SKM-1 treated with dmso at 0.1 percent for 144 hours (cell line): ENCODE results near the gene GBE1.
"Not testable (repeated sequence)": the region's sequence is repeated elsewhere in the genome, so short reads cannot be mapped to it uniquely, and the experiment has no call there.

Source experiments
- DNase-seq: peaks from one replicate; lab custom pipeline; 2025; ENCODE audit not compliant: unreplicated experiment; lab: John Stamatoyannopoulos, UW

GBE1 gene

GRCh38 chr3:81753416-81754027 is 7.9 kb downstream of the GBE1 start:
- no peak for DNase-seq

DNA sequence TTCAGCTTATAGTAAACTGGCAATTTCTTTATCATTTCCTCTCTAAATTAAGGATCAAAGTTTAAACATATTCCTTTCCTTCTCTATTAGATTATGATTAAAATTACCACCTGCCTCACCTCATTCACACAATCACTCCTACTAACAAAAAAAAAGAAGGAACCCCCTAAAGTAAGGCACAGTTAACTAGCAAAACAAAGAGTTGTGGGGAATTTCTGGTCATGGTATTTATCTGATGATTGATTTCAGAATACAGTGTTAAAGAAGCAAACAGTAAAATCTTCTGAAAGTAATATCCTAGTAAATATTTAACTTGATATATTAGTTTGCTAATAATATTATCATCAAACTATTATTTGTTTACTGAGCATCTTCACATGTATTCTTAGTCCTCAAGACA is 8.8 kb downstream of the GBE1 start:
- no peak for DNase-seq

GRCh38 chr3:81749265-81749664 is 12.2 kb downstream of the GBE1 start:
- DNase-seq, result no peak

GRCh38 chr3:81747280-81747679 is 14.2 kb downstream of the GBE1 start:
- not testable (repeated sequence) for DNase-seq

GRCh38 chr3:81744366-81744765 is 17.1 kb downstream of the GBE1 start:
- DNase-seq, result no peak

DNA sequence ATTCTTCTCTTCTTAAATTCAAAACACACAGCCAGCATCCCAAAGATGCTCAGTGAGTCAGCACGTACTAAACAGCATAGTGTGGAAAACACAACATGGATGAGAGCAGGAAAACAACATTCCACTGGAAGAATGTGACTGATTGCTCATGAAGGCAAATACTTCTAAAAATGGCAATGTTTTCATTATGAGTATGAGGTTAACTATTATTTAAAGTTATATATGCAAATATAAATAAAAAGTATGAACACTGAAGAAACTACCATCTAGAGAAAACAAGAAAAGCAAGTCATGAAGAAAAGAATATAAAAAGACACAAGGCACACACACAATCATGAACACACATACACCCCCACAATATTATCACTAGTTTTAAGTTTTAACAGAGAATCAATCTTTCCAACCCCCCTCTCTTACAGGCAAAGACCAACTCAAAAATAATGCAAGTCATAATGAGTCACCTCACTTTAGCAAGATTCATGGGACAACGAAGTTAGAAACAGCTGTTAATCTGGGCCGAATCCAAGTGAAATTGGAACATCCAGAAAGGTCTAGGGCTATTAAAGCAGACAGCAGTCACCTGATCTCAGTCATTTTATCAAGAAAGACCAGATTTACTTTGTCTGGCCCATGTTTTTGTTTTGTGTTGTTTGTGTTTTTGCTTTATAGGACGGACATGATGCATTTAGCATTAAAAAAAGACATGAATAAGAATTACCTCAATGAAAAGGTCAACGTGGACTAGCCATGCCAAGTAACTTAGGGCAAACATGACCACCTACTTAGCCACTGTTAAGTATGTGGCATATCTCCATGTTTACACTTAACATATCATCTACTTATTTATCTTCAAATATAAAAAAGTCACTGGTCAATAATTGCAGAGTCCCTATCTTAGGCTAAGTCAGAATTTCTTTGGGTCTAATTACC is 18.1 kb downstream of the GBE1 start:
- no peak for DNase-seq

DNA sequence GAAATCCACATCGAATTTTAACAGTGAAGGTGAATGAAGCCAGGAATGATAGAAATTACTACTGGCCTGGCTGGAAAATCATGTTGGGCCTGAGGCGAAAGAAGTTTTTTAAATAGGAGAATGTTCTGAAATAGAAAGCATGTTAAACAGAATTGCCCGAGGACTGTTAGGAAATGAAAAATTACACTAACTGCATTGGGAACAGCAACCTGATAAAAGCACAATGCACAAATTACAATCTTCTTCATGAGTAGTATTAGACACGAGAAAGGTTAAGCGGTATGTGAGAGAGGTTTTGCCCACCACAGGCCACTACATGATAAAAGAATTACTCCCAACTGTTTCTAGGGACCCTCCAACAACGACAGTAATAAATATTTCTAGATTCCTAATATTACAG is 18.9 kb downstream of the GBE1 start:
- no peak for DNase-seq

- DNase-seq, result no peak
These were observed 20.2 kb downstream of the GBE1 start for GRCh38 chr3:81741216-81741615.

DNA sequence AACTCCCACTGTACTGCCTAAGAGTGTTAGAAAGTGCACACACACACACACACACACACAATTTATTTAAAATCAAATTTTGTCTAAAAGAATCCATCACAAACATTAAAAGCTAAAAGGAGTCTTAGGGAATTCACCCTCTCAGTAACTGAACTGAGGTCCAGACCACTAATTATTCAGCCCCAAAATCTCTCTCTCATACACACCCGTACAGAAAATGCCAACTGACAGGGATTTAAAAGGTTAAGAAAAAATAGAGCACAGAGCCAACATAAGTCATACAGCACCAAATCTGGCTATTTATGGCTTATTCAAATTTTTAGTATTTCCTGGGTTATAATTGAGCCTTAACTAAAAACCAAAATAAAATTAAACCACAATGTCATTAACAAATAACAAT is 20.7 kb downstream of the GBE1 start:
- no peak for DNase-seq

DNA sequence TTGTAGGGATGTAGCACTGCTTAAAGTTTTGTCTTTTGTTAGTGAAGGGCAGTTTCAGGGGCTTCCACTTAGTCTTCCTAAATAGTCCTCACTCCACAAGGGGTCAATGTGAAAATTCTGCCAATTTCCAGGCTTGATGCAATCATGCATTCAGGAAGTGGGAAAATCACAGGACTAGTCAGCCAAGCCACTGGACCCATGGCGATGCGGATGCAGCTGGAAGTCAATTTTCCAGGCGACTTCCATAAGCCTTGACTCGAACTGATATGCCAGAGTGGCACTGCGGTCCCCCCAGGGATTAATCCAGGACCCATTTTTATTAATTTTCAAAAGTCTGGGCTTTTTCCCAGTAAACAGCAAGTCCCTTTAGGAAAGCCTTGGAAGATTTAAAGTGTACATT is 26.1 kb downstream of the GBE1 start:
- DNase-seq, result no peak

DNA sequence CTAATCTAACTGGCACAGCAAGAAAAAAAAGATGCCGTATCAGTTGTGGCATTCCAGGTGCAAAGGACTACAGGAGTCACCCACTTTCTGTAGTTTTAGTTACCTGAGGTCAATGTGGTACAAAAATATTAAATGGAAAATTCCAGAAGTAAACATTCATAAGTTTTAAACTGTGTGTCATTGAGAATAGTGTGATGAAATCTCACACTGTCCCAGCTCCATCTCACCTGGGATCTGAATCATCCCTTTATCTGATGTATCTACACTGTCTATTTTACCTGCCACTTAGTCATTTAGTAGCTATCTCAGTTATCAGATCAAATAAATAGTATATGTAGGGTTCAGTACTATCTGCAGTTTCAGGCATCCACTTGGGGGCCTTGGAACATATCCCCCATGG is 26.7 kb downstream of the GBE1 start:
- no peak for DNase-seq

- DNase-seq, result no peak
These were observed 28.8 kb downstream of the GBE1 start for GRCh38 chr3:81732642-81733041.

- DNase-seq, result no peak
These were observed 32.5 kb downstream of the GBE1 start for GRCh38 chr3:81728766-81729544.

- no peak for DNase-seq
These were observed 34.7 kb downstream of the GBE1 start for GRCh38 chr3:81726735-81727134.

- no peak for DNase-seq
These were observed 35.3 kb downstream of the GBE1 start for GRCh38 chr3:81726132-81726531.

- DNase-seq, result no peak
These were observed 37.6 kb downstream of the GBE1 start for GRCh38 chr3:81723732-81724313.

- no peak for DNase-seq
These were observed 43.1 kb downstream of the GBE1 start for GRCh38 chr3:81718311-81718710.

GRCh38 chr3:81716870-81717509 is 44.5 kb downstream of the GBE1 start:
- DNase-seq, result no peak

- no peak for DNase-seq
These were observed 48.4 kb downstream of the GBE1 start for GRCh38 chr3:81713031-81713430.

DNA sequence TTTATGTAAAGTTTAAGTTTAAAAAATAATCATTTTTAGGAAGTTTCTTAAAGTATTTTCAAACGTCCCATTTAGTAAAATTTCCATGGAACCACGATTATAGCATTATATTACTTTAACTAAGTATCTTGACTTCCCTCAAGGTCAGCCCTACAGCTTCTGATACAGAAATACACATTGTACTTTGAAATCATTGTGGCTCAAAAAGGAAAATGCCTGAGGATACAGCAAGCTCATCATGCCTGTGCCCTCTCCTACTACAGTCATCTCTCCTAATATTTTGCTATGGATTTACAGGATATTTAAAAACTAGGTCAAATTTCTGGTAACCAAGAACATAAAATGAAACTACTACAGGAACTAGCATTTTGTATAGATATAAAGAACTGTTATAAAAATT is 51.8 kb downstream of the GBE1 start:
- DNase-seq, result no peak

- peak; percentile 4 for DNase-seq
These were observed 53.4 kb downstream of the GBE1 start for GRCh38 chr3:81707996-81708395.
